NCI-H2227 (cell line): ENCODE data around the gene COX19.

ENCODE experiments used
- DNase-seq: peaks from one replicate; lab custom pipeline; 2025; ENCODE audit not compliant: unreplicated experiment; lab: John Stamatoyannopoulos, UW

Gene COX19

DNA sequence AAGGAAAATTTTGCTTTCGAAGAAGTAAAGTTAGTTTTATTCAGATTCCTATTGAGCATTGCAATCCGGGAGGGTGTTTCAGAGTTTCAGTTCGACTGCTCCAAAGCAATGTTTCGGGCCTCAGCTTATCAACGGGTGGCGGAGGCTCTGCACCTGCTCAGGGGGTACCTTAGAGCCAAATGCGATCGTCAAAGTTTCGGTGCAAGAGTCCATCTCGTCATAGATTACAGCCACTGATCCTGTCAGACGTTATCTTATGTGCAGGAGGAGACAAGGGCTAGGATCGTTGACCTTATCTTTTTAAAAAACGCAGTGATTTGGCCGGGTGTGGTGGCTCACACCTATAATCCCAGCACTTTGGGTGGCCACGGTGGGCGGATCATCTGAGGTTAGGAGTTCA, 3.8 kb upstream of the COX19 start:
- DNase-seq = no peak

DNA sequence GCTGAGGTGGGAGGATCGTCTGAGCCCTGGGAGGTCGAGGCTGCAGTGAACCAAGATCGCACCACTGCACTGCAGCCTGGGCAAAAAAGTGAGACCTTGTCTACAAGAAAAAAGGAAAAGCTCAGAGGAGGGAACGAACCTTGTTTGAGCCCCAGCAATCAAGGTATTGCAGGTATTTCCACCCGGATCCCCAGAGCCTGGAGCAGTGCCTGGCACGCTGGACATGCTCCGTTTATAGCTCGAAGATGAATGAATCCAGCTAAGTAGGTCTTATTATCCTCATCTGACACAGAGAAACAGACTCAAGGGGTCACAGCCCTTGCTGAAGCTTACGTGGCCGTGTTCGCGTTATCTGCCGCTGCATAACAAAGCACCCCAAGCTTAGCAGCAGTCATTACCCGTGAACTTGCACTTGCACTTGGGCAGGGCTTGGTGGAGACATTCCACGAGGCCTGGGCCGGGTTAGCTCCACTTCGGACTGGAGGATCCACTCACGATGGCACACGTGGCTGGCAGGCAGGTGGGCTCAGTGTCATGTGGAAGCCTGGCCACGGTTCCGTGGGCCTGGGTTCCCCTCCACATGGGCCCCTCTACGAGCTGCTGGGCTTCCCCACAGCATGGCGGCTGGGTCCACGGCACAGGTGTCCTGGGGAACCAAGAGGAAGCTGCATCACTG, 3.2 kb upstream of the COX19 start:
- no peak for DNase-seq

DNA sequence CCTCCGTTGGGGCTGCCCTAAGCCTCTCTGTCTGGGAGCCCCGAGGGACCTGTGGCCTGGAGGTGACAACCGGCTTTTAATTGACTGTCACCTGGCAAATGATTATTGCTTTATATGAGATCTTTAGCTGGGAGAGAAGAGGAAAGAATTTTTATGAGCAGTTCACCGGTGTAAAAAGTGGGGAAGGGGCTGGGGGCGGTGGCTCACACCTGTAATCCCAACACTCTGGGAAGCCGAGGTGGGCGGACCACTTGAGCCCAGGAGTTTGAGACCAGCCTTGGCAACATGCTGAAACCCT, 2.6 kb upstream of the COX19 start:
- DNase-seq = no peak

- peak; percentile 46 for DNase-seq
These were observed 2.1 kb upstream of the COX19 start for GRCh38 chr7:977326-978048.

- no peak for DNase-seq
These were observed 1.6 kb upstream of the COX19 start for GRCh38 chr7:976901-977325.

DNA sequence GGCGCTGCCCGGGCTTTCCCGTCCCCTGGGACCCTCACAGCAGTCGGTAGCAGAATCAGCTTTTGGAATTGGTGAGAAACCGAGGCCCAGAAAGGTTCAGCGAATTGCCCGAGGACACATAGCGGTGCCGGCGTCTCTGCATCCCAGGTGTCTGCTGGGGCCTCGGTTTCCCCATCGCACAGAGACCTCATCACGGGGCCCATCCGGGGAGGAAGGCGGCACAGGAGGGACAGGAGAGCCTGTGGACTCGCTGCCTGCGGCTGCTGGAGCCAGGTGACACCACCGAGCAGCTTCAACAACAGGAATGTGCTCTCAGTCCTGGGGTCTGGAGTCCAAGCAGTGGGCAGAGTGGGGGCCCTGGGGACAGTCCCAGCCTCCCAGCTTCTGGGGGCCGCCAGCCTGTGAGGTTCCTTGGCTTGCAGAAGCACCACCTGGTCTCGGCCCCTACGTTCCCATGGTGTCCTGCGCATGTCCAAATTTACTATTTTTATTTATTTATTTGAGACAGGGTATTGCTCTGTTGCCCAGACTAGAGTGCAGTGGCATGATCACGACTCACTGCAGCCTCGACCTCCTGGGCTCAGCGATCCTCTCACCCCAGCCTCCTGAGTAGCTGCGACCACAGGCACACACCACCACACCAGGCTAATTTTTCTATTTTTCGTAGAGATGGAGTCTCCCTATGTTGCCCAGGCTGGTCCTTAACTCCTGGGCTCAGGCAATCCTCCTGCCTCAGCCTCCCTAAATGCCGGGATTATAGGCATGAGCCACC, 539 bp upstream of the COX19 start:
- no peak for DNase-seq

DNA sequence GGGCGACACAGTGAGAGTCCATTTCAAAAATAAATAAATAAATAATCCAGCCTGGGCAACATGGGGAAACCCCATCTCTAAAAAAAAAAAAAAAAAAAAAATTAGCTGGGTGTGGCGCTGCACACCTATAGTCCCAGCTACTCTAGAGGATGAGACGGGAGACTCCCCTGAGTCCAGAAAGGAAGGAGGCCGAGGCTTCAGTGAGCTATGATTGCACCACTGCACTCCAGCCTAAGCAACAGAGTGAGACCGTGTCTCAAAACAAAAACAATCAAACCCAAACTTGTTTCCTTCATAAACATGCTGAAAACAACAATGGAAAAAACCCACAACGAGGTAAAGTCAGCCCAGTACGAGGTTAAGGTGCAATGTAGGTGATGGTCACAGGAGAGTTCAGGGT, 1.2 kb downstream of the COX19 start:
- no peak for DNase-seq

DNA sequence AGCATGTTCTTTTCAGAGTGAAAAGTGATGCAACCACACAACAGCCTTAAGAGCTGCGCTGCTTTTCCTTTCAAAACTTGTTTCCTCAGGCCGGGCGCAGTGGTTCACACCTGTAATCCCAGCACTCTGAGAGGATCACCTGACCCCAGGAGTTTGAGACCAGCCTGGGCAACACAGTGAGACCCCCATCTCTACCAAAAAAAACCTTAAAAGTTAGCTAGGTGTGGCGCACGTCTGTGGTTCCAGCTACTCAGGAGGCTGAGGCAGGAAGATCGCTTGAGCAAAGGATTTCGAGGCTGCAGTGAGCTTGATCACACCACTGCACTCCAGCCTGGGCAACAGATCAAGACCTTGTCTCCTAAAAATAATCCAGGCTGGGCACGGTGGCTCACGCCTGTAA, 2.0 kb downstream of the COX19 start:
- DNase-seq = no peak

GRCh38 chr7:972676-973309, 2.6 kb downstream of the COX19 start:
- DNase-seq = no peak

DNA sequence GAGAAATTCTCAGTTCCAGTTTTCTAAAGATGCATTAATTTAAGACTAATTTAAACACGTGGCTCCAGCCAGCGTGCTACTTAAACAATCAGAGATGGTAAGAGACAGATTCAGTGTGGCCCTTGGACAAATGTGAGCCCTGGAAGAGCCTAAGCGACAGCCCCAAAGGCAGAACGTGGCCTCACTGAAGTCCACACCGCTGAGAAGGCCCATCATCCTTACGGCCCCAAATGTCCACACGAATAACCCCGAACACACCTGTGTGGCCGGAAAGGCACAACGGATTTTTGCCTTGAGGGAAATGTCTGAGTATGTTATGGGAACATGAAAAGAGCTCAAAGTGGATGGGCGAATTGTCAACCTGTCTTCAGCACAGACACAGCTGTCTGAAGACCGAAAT, 3.2 kb downstream of the COX19 start:
- no peak for DNase-seq

GRCh38 chr7:970744-971143, 4.6 kb downstream of the COX19 start:
- DNase-seq = no peak

DNA sequence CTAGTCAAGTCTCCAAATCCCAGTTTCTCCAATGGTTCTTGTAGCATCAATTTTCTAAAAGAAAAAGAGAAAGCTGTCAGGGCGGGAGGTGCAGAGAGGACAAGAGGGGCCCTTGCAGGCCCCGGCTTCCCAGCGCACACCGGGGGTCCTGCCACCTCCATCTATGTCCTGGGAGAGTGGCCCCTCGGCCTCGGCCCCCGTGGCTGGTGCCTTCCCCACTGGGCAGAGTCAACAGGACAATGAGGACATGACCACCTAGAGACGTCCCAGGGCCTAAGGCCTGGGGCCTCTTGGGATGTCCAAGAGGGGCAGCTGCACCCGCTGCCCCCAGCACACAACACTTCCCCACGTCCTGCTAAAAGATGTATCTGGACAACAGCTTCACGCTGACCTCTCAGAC, 5.9 kb downstream of the COX19 start:
- no peak for DNase-seq

- no peak for DNase-seq
These were observed 6.9 kb downstream of the COX19 start for GRCh38 chr7:968205-969105.

GRCh38 chr7:967361-968082, 7.8 kb downstream of the COX19 start:
- no peak for DNase-seq

DNA sequence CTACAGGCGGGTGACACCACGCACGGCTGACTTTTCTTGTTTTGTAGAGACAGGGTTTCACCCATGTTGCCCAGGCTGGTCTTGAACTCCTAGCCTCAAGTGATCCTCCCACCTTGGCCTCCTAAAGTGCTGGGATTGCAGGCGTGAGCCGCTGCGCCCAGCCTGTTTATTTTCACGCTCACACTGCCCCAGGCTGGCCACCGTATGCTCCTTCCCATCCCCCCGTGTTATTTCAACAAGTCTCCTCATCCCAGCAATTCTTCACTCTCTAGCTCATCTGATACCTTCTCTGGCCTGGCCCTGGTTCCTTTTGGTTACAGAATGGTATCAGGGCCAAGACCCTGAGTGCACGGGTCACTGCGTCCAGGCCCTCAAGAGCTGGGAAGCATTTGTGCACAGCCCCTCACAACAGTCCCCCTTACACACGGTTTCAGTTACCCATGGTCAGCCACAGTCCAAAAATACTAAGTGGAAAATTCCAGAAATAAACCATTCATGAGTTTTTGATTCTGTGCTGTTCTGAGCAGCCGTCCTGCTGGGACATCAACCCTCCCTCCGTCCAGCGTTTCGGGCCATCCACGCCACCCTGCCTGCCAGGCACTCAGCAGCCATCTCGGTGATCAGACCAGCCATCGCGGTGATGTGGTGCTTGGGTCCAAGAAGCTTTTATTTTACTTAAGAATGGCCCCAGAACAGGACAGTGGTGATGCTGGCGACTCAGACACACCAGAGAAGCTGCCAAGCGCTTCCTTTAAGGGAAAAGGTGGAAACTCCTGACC, 8.9 kb downstream of the COX19 start:
- no peak for DNase-seq

DNA sequence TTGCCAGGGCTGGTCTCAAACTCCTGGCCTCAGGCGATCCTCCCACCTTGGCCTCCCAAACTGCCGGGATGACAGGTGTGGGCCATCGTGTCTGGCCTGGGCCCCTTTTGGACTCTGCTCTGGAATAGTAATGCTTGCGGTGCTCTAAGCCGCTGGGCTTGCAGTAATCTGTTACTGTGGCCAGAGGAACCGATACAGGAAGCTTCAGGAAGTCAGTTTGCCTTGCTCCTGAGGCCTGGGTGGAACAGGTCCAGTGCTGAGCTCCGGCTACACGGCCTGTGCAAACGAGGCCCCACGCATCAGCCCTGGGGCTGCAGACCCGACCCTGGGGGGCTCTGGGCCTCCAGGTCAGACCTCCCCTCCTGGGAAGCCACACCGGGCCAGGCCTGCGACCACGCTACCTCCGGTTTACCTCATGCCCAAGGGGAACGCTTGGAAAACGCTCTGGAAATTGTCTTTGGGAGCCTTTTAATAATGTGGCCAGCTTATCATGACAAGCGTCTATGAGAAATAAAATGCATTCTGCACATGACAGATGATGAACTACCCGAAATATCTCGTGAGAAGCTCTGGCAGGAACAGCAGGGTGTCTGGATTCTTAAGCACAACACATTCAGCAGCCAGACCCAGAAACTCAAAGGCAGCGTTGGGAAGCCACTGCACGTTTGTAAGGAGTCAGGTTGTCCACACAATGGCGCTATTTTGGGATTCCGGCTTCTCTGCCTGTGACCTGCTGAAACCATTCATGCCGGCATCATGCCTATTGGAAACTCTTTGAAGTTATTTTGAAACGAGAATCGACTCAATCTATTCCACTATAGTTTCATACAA, 10.7 kb downstream of the COX19 start:
- DNase-seq = no peak

GRCh38 chr7:963236-964078, 11.9 kb downstream of the COX19 start:
- DNase-seq = no peak
